Right lobe of liver (tissue), 6 donors: ENCODE measurements around the gene GBE1. TPM values are rescaled to one million over a fixed set of nuclear protein-coding genes. Genes with fewer than 3 reads are reported as not detected.
"Not testable (repeated sequence)": the region's sequence is repeated elsewhere in the genome, so short reads cannot be mapped to it uniquely, and the experiment has no call there.

ENCODE experiments used
- ATAC-seq, 4 donors: fragments of 200-7000 bp; cut with Tn5 transposase; one replicate each; pipeline ENCODE4 v1.9.1; 2020; ENCODE audit warnings: mild to moderate bottlenecking in 4 of 4, moderate library complexity in 4 of 4
- DNase-seq, 3 donors: peaks; one replicate each; pipeline ENCODE4 v3.0.0-alpha.2; 2020
- H3K27ac ChIP-seq, 3 donors: fragments of 200-600 bp; one replicate each; pipeline ENCODE4 v1.8.0; 2022
- H3K27me3 ChIP-seq, 2 donors: fragments of 200-600 bp; one replicate each; pipeline ENCODE4 v1.8.0; 2022
- H3K36me3 ChIP-seq, 4 donors: fragments of 200-600 bp; sonication (generic) in 1 of 4; one replicate each; pipeline versions ENCODE4 v1.5.1 to v1.8.0; 2017 to 2022; ENCODE audit warnings: control low read depth in 1 of 4
- H3K4me1 ChIP-seq, 4 donors: fragments of 200-600 bp; sonication (generic) in 1 of 4; one replicate each; pipeline versions ENCODE4 v1.5.1 to v1.8.0; 2017 to 2022; ENCODE audit warnings: control low read depth in 1 of 4
- H3K4me3 ChIP-seq, 3 donors: fragments of 200-600 bp; one replicate each; pipeline ENCODE4 v1.8.0; 2022
- H3K9me3 ChIP-seq, 4 donors: fragments of 200-600 bp; sonication (generic) in 1 of 4; one replicate each; pipeline versions ENCODE4 v1.5.1 to v1.8.0; 2017 to 2022; ENCODE audit warnings: control low read depth in 1 of 4
- POLR2A ChIP-seq: fragments of 450-650 bp; IDR thresholded peaks from one replicate; pipeline ENCODE4 v1.6.1; 2017; ENCODE audit warnings: antibody characterized with exemption, mild to moderate bottlenecking
- WGBS: methylation state at CpG from one replicate; pipeline ENCODE4 v1.1.6; 2018; ENCODE audit warnings: low coverage, low lambda C conversion rate; ENCODE audit not compliant: insufficient coverage; ENCODE audit errors: missing lambda C conversion rate; 5-methylcytosine and 5-hydroxymethylcytosine counted together
- intact Hi-C, 2 donors: fragments of 100-400 bp; cut with DNase I; formaldehyde crosslinking; loops; one replicate each; pipeline versions ENCODE4 v1.11.2 to v1.14.1; 2022
- total RNA-seq, 6 experiments: library from RNA; depleted of rRNA in 2 of 6; stranded (reverse); fragments of >200 nt in 2 of 6; fragmentation: NEBNext Ultra II Directional in 3 of 6; extraction: Animal tissue kit (Norgen Biotek cat#: 25700) in 3 of 6; gene quantifications; one replicate each; pipeline versions ENCODE4 v1.1.0 to v1.2.4, GENCODE V29; 2016 to 2023
- TF ChIP-seq, protein P1 (sequence below), 4 donors: fragments of 200-600 bp in 3 of 4; fragments of 450-650 bp in 1 of 4; IDR thresholded peaks; one replicate each; pipeline versions ENCODE4 v1.5.1 to v1.8.0; 2016 to 2022; ENCODE audit warnings: antibody characterized with exemption in 4 of 4, mild to moderate bottlenecking in 2 of 4
- donor health status: DM: no; HTN: yes; CAD: no.
- donor health status: DM: no; HTN: no; CAD: no.
- donor health status: DM: no; HTN: no; CAD: no.
- donor health status: DM: no; HTN: yes; CAD: no.
- donor health status: DM: no; HTN: yes; CAD: no.

Gene GBE1
- total RNA-seq, 6 experiments from 2014 or later: 27.3 to 66.0 (median 57.3) TPM

DNA sequence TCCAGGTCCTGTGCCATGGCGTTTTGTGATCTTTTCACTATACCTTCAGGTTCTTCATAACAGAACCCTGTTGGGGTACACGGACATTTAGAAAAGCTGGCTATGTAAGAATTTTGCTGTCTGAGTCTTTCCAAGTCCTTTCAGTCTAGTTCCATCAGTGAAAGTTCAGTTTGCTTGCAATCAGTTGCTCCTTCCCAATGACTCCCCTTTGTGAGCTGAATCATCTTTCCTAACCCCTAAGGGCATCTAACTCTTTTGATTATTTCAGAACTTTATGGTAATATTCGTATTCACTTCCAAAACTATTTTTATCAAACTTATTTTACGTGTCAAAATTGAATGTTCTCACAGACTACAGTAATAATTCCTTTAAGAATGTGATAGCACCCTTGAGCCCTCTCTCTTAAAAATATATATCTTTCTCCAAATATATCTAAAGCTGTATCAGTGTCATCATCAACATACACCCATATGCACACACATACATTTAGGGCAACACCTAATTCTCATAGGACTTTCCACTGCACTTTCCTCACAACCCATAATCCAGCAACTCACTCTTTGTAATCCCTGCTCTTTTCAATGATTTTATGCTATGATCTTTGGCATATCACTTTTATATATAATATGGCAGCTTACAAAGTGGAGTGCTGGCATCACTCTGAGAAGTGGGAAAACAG lies 263.7 kb downstream of the GBE1 start:
- ATAC-seq: no peak
- H3K36me3 ChIP-seq: no peaks in the 10 kb centered on the region
- 90% methylated on average over 4 of the region's 4 CpGs for WGBS
- H3K27ac ChIP-seq: no peak overlapping the region
- H3K4me3 ChIP-seq: no peak overlapping the region
- no peak for DNase-seq
- H3K9me3 ChIP-seq: no peaks in the 10 kb centered on the region
- intact Hi-C loops: no loop called here
- no peaks in the 10 kb centered on the region for H3K4me1 ChIP-seq
- TF ChIP-seq POLR2A: no peak
- TF ChIP-seq, protein P1, sequence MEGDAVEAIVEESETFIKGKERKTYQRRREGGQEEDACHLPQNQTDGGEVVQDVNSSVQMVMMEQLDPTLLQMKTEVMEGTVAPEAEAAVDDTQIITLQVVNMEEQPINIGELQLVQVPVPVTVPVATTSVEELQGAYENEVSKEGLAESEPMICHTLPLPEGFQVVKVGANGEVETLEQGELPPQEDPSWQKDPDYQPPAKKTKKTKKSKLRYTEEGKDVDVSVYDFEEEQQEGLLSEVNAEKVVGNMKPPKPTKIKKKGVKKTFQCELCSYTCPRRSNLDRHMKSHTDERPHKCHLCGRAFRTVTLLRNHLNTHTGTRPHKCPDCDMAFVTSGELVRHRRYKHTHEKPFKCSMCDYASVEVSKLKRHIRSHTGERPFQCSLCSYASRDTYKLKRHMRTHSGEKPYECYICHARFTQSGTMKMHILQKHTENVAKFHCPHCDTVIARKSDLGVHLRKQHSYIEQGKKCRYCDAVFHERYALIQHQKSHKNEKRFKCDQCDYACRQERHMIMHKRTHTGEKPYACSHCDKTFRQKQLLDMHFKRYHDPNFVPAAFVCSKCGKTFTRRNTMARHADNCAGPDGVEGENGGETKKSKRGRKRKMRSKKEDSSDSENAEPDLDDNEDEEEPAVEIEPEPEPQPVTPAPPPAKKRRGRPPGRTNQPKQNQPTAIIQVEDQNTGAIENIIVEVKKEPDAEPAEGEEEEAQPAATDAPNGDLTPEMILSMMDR (IDR thresholded peaks at IDR 0.05): no peak
- no peaks in the 10 kb centered on the region for H3K27me3 ChIP-seq

- H3K9me3 ChIP-seq: no peaks in the 10 kb centered on the region
- intact Hi-C loops: no loop called here
These were observed 264.9 kb downstream of the GBE1 start for GRCh38 chr3:81496407-81497104.

GRCh38 chr3:81492471-81492870 lies 269.0 kb downstream of the GBE1 start:
- peaks cover 0 to 11% (median 0%) of the 10 kb centered on the region in 4 donors for H3K4me1 ChIP-seq
- H3K27me3 ChIP-seq, H3K9me3 ChIP-seq, ATAC-seq, intact Hi-C loops, H3K36me3 ChIP-seq, H3K4me3 ChIP-seq, DNase-seq: not testable (repeated sequence)
- 100% methylated on average over 1 of the region's 1 CpG for WGBS
- H3K27ac ChIP-seq: peak overlapping the region in 1 of 3 donors; percentile 22

More at GRCh38 chr3:81496407-81497104, 264.9 kb downstream of the GBE1 start:
- no peak for TF ChIP-seq POLR2A
- TF ChIP-seq, protein P1 (IDR thresholded peaks at IDR 0.05): no peak
- ATAC-seq (no peak), DNase-seq (no peak)
- WGBS: 70% methylated on average over 5 of the region's 6 CpGs
- no peak overlapping the region for H3K27ac ChIP-seq
- H3K27me3 ChIP-seq: no peaks in the 10 kb centered on the region
- H3K36me3 ChIP-seq: no peaks in the 10 kb centered on the region
- no peak overlapping the region for H3K4me3 ChIP-seq
- H3K4me1 ChIP-seq: peaks cover 0 to 8% (median 0%) of the 10 kb centered on the region in 4 donors

- intact Hi-C loops: no loop called here
- Histone ChIP-seq H3K4me3 (no peak overlapping the region), H3K27ac (peak overlapping the region in 1 of 3 donors; percentile 22)
These were observed 269.4 kb downstream of the GBE1 start for GRCh38 chr3:81492040-81492439.

More at GRCh38 chr3:81492040-81492439, 269.4 kb downstream of the GBE1 start:
- Histone ChIP-seq H3K36me3 (no peaks in the 10 kb centered on the region), H3K4me1 (peaks cover 0 to 11% (median 0%) of the 10 kb centered on the region in 4 donors), H3K27me3 (no peaks in the 10 kb centered on the region), H3K9me3 (no peaks in the 10 kb centered on the region)
- ATAC-seq (peak; percentile 59 to 84 (median 74)), DNase-seq (no peak)
- TF ChIP-seq, protein P1 (IDR thresholded peaks at IDR 0.05): no peak
- TF ChIP-seq POLR2A: no peak
- WGBS: 12% methylated on average over 4 of the region's 4 CpGs
